Endometrium (tissue), 2 donors: ENCODE measurements around the gene PIH1D2.
"Not testable (repeated sequence)": the region's sequence is repeated elsewhere in the genome, so short reads cannot be mapped to it uniquely, and the experiment has no call there.

Experiments
- FAIRE-seq: peaks from 2 replicates; lab custom pipeline; 2012; peaks lifted over from hg19 to GRCh38; lab: Jason Lieb, UNC
- donor health status: control.
- donor health status: control.

Gene PIH1D2

GRCh38 chr11:112057170-112057569 is 16.6 kb downstream of the PIH1D2 start:
- no peak for FAIRE-seq

DNA sequence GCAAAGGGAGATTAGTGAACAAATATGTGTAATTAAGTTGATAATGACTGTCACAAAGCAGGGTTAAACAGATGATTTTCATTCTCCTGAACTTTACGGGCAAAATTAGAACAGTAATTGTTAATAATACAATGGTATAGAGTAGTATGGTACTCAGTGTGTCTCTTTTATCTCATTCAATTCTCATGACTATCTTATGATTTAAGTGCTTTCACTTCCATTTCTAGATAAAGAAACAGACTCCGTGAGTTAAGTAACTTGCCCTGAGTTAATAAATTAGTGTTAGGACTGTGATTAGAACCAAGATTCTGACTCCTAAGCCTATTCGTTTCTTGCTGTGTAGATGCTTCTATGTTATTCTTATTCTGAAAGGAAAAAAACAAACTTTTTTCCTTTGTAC is 22.0 kb downstream of the PIH1D2 start:
- no peak for FAIRE-seq

GRCh38 chr11:112050721-112051120 is 23.1 kb downstream of the PIH1D2 start:
- no peak for FAIRE-seq

DNA sequence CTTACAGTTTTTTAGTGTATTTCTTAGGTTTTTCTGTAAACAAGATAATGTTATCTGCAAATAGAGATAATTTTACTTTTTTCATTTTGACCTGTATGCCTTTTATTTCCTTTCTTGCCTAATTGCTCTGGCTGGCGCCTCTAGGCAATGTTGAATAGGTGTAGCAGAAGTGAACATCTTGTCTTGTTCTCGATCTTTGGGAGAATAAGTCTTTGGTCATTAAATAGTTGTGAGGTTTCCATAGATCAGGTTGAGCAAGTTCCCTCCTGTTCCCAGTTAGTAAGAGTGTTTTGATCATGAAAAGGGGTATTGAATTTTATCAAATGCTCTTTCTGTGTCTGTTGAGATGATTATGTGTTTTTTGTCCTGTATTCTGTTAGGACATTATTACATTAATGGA is 24.0 kb downstream of the PIH1D2 start:
- no peak for FAIRE-seq

GRCh38 chr11:112048256-112048655 is 25.6 kb downstream of the PIH1D2 start:
- FAIRE-seq = not testable (repeated sequence)

- FAIRE-seq = not testable (repeated sequence)
These were observed 27.2 kb downstream of the PIH1D2 start for GRCh38 chr11:112046647-112047046.

- FAIRE-seq = no peak
These were observed 28.9 kb downstream of the PIH1D2 start for GRCh38 chr11:112044961-112045360.

GRCh38 chr11:112042961-112043304 is 30.9 kb downstream of the PIH1D2 start:
- no peak for FAIRE-seq

DNA sequence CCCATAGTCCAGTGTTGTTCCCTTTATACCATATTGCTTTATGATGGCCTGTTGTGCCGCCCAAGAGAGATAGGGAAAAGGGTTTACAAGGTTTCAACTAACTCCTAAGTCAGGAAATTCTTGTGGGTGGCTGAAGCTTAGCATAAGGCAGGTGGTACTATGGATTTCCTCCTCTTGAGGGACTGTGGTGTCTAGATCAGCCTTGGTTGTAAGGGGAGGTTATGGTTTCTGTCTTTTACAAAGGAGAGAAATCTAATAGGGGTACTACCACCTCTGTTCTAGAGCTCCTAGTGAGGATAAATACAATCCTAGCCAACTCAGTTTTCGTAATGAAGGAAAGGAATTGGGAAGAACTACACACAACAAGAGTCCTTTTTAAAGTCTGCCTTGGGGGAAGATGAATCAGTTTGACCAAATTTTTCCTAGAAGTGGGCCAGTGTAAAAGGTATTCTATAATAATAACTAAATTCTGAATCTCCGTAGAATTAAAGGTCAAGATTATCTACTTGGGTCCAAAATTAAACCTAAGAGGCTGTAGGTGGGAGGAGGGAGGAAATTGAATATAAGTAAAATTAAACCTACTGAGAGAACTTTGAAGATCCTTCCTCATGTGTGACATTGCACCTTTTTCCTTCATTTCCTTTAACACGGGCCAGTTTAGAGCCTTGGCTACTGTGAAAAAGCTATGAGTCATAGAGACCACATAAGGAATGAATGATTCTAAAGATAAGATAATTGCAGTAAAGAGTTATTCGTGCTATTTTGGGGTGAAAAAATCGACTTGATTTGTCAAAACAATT is 31.5 kb downstream of the PIH1D2 start:
- FAIRE-seq = no peak

GRCh38 chr11:112037527-112037926 is 36.3 kb downstream of the PIH1D2 start:
- FAIRE-seq = no peak

- no peak for FAIRE-seq
These were observed 39.9 kb downstream of the PIH1D2 start for GRCh38 chr11:112033902-112034301.

DNA sequence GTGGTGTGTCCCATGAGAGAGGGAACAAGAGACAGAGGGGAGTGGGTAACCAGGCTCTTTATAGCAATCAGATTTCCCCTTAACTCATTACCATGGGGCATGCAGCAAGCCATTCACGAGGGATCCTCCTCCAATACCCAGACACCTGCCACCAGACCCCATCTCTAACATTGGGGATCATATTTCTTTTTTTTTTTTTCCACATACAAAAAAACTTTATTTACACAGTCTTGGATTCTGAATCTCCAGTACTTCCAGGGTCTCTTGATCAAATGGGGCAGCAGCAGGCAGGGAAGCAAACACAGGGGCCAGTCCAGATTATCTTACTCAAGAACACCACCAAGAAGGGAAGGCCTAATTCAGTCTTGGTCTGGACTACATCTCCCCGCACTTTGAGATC is 44.4 kb downstream of the PIH1D2 start:
- FAIRE-seq = no peak

- not testable (repeated sequence) for FAIRE-seq
These were observed 46.9 kb downstream of the PIH1D2 start for GRCh38 chr11:112026784-112027410.

GRCh38 chr11:112025707-112026106 is 48.1 kb downstream of the PIH1D2 start:
- FAIRE-seq = no peak

GRCh38 chr11:112024773-112025678 is 48.8 kb downstream of the PIH1D2 start, which contains the start of gene DLAT:
TSS of gene DLAT (plus strand) at chr11:112025408. CDS start at chr11:112025473, 65 bp downstream.
- FAIRE-seq = no peak

DNA sequence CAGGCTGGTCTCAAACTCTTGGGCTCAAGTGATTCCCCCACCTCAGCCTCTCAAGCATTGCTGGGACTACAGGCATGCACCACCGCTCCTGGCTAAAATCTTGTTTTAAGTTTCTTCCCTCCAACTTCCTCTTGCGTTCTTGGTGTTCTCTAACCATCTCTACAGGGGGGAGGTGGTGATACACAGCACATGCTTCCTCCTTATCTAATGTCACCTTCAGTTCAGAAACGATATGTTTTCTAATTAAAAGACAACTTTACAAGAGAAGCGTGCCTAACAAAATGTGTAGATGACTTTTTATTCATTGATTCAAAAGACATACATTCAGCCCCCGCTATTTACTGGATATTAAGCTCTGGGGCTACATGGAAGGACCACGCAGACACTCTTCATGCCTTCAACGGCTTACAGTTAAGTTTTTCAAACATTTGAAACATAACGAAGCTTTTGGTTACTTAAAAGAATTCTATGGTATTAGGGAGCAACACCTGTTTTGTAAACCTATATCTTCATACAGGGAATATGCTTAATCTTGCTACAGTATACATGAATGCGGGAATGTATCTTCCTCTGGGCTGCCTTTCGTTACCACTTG is 49.5 kb downstream of the PIH1D2 start:
- no peak for FAIRE-seq

- no peak for FAIRE-seq
These were observed 50.7 kb downstream of the PIH1D2 start for GRCh38 chr11:112023104-112023503.

GRCh38 chr11:112019066-112019465 is 54.8 kb downstream of the PIH1D2 start:
- no peak for FAIRE-seq
